CD4-positive, alpha-beta T cell treated with Interleukin-6 for 4 hours (primary cell): ENCODE results near the gene PTPN21.

Experiments
- DNase-seq: peaks from one replicate; pipeline ENCODE4 v3.0.0-alpha.2; 2020; ENCODE audit warnings: mixed read lengths

The PTPN21 gene

GRCh38 chr14:88503754-88504406, 50.9 kb downstream of the PTPN21 start:
- DNase-seq: no peak

GRCh38 chr14:88502740-88503139, 52.1 kb downstream of the PTPN21 start:
- DNase-seq: no peak

GRCh38 chr14:88500611-88501010, 54.2 kb downstream of the PTPN21 start:
- DNase-seq: no peak

DNA sequence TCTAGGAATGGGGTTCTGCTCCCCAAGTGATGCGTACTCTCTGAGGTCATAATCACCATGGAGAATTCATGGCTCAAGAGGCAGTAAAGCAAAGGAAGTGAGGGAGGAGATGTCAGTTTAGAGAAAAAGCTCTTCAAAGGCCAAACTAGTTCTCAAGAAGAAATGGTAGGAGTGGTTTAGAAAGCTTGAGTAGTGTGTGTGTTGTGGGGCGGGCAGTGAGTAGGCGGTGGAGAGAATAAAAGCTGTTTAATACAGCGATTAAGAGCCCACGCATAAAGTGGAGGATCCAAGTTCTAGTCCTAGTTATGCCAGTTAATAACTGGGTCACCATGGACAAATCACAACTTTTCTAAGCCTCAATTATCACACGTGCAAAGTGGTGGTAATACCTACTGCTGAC, 55.6 kb downstream of the PTPN21 start:
- no peak for DNase-seq

- no peak for DNase-seq
Observed at GRCh38 chr14:88496414-88496813, 58.4 kb downstream of the PTPN21 start.

DNA sequence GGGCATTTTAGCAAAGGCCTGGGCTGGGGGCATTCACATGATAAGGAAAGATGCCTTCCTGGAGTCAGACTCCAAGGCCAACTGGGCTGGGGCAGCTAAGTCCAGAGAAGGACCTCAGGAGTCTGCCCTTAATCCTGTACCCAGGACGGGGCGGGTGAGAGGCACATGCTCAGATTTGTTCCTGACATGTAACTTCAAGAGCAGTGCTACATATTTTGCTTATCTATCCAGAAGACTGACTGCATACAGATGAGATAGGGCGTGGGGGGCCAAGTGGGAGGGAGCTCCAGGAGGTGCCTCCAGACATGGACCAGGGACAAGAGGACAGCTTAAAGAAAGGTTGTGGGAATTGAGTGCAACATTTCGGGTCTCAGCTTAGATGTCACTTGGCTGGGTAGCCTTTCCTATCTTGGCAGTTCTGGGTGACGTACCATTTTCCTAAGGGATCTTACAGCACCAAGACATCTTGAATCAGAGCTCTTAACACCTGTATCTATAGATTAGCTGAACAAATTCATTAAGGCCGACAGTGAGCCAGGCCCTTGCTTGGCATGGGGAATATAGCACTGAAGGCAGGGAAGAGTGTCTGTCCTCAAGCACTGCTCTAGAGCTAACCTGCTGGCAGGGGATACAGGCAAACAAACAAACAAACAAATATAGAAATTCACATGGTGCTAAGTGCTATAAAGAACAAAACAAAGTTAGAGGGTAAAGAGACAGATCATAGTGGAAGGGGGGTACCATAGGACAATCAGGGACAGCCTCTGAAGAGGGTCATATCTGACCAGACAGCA, 61.2 kb downstream of the PTPN21 start:
- no peak for DNase-seq

- peak; percentile 66 for DNase-seq
Observed at GRCh38 chr14:88492272-88493089, 62.3 kb downstream of the PTPN21 start.

GRCh38 chr14:88490168-88490567, 64.6 kb downstream of the PTPN21 start:
- no peak for DNase-seq

DNA sequence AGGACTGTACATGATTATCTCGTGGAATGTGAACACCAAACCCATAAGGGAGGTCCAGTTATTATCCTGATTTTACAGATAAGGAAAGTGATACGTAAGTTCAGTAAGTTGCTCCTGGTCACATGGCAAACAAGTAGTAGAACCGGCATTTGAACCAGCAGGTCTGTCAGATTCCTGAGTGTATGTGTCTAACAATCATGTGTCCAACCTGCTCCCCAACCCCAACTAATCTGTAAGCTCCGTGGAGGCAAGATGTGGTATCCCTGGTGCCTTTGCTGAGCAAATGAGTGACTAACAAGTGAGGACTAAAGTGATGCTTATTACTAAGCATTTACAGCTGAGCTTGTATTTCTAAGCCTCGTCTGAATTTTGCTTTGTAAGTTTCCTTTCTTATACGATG, 65.9 kb downstream of the PTPN21 start:
- DNase-seq: no peak

GRCh38 chr14:88488081-88488480, 66.7 kb downstream of the PTPN21 start:
- no peak for DNase-seq

DNA sequence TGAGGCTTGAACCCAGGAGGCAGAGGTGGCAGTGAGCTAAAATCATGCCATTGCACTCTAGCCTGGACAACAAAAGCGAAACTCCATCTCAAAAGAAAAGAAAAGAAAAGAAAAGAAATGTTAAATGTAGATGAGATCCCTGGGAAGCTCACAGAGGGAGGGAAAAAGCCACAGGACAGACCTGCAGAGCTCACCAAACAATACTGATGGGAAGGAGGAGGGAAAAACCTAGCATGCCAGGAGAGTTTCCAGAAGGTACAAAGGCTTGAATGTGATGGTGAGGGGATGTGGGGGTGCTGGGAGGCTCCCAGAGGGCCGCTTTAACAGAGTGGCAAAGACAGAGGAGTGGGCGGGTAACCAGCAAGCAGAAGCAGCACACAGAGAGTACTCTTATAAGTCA, 72.3 kb downstream of the PTPN21 start:
- DNase-seq: no peak

GRCh38 chr14:88481794-88482193, 73.0 kb downstream of the PTPN21 start:
- DNase-seq: no peak

- no peak for DNase-seq
Observed at GRCh38 chr14:88481059-88481458, 73.7 kb downstream of the PTPN21 start.

DNA sequence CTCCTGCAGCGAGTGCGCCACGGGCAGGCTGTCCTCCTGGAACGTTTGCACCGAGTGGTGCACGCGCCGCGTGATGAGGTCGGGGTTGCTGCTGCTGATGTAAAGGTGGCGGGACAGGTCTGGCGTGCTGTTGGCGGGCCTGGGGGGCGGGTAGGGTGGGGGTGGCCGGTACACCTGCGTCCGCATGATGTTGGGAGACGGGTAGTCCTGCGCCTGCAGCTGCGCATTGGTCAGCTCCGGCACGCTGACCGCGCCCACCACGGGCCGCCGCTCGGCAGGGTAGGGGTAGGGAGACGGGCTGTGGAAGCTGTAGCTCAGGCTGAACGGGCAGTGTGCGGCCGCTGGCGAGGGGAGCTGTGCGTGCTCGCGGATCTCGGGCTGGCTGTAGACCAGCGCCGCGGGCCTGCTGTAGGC, 75.2 kb downstream of the PTPN21 start:
- no peak for DNase-seq

- no peak for DNase-seq
Observed at GRCh38 chr14:88478931-88479330, 75.9 kb downstream of the PTPN21 start.

DNA sequence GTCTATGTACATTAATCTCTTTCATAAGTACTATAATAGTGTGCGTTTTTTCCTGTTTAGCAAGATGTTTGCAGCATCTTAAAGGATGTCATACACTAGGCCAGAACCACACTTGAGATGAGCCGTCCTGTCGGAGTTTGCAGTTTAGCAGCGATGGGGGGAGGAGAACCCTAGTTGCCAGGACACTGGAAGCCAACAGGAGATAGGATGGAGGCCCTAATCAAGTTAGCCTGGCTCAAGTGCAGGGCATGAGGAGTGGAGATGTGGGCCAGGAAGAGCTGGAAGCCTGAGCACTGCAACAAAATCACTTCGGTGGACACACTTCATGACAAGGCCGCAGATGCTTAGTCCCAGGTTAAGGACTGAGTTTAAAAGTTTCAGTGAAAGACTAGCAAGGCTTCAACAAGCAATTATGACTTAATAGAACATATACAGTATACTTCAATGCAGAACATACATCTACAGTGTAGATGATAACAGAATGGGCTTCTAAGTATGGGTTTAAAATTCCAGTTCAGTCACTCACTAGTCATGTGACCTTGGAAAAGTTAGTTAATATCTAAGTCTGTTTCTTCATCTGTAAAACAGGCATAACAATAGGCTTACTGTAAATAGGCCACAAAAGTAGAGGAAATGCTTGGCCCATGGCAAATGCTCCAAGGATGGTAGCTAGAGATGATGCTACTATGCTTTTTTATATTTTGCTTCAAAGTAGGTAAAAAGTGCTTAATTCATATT, 77.1 kb downstream of the PTPN21 start:
- no peak for DNase-seq

DNA sequence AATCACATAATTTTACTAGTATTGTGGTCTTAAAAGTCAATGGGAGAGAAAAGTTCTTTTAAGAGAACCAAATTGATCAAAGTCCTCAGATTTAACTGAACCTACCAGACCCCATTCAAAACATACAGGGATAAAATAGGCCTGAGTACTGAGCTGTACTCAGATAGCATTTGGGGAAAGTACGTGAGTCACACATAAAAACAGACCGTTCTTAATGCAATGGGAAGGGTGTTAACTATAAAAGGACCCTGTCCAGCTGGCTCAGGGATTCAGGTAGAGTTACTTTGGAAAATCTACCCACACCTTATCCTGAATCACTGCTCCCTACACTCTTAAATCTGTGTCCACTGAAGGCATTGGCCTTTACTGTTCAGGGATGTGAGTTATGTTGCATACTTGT, 78.0 kb downstream of the PTPN21 start:
- no peak for DNase-seq

DNA sequence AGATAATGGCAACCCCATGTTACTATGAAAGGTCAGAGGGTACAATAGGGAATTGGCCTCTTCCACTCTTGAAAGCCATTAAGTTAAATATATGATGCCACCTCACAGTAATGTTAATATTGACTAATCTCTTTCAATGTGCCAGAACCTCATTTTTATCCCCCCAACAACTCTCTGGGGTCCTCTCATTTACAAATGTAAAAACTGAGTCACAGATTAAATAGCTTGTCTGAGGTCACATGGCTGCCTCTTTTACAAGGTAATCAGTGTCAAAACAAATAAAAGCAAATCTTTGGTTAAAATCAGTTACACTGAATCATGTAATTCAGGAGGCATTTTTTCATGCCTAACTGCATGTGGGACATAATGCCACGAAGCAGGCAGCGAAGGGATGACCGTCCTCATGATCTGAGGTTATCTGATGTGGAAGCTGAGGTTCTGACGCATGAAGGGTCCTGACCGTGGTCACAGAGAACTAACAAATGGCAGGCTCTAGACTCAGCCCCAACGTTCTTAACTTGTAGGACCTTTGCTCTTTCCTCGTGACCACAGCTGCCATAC, 78.5 kb downstream of the PTPN21 start:
- no peak for DNase-seq

DNA sequence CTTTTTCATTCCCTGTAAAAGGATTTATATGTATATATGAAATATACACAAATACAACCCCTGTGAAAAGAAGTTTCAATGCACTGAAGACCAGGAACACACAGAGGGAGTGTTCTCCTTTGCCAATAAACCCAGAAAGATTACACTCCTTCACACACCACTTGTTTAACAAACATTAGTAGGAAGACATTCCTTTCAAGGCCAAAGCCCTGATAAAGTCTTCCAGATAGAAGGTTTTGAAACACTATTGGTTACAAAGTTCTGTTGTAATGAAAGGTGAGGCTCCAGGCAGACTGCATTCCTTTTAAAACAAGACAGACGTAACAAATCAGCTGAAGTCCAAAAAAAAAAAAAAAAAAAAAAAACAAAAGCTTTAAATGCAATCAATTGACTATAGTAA, 81.0 kb downstream of the PTPN21 start:
- DNase-seq: no peak

DNA sequence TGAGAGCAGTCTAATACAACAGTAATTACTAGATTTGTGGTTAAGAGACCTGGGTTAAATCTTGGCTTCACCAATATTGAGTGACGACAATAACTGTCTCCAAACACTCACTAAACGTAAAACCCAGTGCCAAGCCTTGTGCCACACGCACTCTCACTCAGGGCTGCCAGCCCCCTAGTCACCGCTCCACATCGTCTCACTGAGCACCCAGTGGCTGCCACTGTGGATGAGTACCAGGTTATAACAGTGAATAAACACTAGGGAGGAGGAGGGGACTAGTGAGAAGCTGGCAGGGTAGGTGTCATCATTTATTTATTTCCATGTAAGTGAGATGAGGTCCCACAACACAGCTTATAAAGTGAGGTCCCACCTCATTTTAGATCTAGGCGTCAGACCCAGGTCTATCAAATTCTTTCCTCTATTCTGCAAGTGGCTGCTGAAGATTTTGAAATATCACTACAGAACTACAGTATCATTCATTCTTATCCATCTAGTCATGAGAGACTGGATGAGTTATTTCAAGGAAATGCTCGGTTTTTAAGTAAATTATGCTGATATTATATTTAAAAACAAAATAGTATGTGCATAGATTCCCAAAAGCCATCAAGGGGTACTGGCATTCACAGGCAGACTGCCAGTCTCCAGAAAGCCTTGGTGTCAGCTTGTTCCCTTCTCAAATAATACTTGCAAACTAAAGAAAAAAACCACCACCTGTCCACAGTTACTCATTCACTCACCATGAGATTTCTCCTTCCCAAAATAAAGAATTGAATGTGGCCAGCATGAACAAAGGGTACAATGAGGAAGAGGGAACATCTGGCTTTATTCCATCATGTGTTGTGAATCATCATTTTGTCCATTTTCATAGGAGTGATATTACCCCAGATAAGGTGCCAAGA, 84.0 kb downstream of the PTPN21 start:
- DNase-seq: no peak

GRCh38 chr14:88468406-88468805, 86.4 kb downstream of the PTPN21 start:
- DNase-seq: no peak

- DNase-seq: no peak
Observed at GRCh38 chr14:88463318-88463717, 91.5 kb downstream of the PTPN21 start.
